Glutamatergic neuron (in vitro differentiated cells): ENCODE results near the gene ZNF213. TPM values are rescaled to one million over a fixed set of nuclear protein-coding genes. Genes with fewer than 3 reads are reported as not detected.

Experiments used
- DNase-seq: peaks from one replicate; pipeline ENCODE4 v3.0.0; 2022
- H3K27ac Mint-ChIP-seq: one replicate; pipeline ENCODE4 v1.8.0; 2020; ENCODE audit warnings: mild to moderate bottlenecking, mixed read lengths, inconsistent platforms; ENCODE audit not compliant: unreplicated experiment
- H3K27me3 Mint-ChIP-seq: one replicate; pipeline ENCODE4 v1.8.0; 2020; ENCODE audit warnings: mild to moderate bottlenecking, moderate library complexity, mixed read lengths, inconsistent platforms; ENCODE audit not compliant: unreplicated experiment
- H3K36me3 Mint-ChIP-seq: one replicate; pipeline ENCODE4 v1.8.0; 2020; ENCODE audit warnings: mild to moderate bottlenecking, mixed read lengths, inconsistent platforms; ENCODE audit not compliant: unreplicated experiment
- H3K4me1 Mint-ChIP-seq: one replicate; pipeline ENCODE4 v1.8.0; 2020; ENCODE audit warnings: mild to moderate bottlenecking, low read depth, mixed read lengths, inconsistent platforms; ENCODE audit not compliant: unreplicated experiment
- H3K4me3 Mint-ChIP-seq: one replicate; pipeline ENCODE4 v1.8.0; 2020; ENCODE audit warnings: mild to moderate bottlenecking, mixed read lengths, inconsistent platforms; ENCODE audit not compliant: unreplicated experiment
- H3K9me3 Mint-ChIP-seq: one replicate; pipeline ENCODE4 v1.8.0; 2020; ENCODE audit warnings: mild to moderate bottlenecking, moderate library complexity, mixed read lengths, inconsistent platforms; ENCODE audit not compliant: unreplicated experiment
- total RNA-seq: library from RNA; stranded (reverse); fragmentation: NEBNext Ultra II Directional; extraction: Animal tissue kit (Norgen Biotek cat#: 25700); gene quantifications from one replicate; pipeline ENCODE4 v1.2.1, GENCODE V29; 2021; ENCODE audit not compliant: unreplicated experiment
- TF ChIP-seq, protein P1 (sequence below): fragments of 200-600 bp; sonication (generic); IDR thresholded peaks from one replicate; pipeline ENCODE4 v1.5.0; 2021; ENCODE audit not compliant: partially characterized antibody, unreplicated experiment

ZNF213 gene
- total RNA-seq, 1 donor from 2014 or later: 18.7 TPM

GRCh38 chr16:3182608-3183444 is 48.0 kb downstream of the ZNF213 start:
- Mint-ChIP-seq H3K27me3 (peaks cover 41% of the 10 kb centered on the region), H3K9me3 (peaks cover 22% of the 10 kb centered on the region), H3K4me3 (peak overlapping the region; percentile 78), H3K4me1 (peaks cover 7% of the 10 kb centered on the region), H3K27ac (peak overlapping the region; percentile 67), H3K36me3 (peaks cover 3% of the 10 kb centered on the region)
- DNase-seq: peak; percentile 71
- TF ChIP-seq, protein P1, sequence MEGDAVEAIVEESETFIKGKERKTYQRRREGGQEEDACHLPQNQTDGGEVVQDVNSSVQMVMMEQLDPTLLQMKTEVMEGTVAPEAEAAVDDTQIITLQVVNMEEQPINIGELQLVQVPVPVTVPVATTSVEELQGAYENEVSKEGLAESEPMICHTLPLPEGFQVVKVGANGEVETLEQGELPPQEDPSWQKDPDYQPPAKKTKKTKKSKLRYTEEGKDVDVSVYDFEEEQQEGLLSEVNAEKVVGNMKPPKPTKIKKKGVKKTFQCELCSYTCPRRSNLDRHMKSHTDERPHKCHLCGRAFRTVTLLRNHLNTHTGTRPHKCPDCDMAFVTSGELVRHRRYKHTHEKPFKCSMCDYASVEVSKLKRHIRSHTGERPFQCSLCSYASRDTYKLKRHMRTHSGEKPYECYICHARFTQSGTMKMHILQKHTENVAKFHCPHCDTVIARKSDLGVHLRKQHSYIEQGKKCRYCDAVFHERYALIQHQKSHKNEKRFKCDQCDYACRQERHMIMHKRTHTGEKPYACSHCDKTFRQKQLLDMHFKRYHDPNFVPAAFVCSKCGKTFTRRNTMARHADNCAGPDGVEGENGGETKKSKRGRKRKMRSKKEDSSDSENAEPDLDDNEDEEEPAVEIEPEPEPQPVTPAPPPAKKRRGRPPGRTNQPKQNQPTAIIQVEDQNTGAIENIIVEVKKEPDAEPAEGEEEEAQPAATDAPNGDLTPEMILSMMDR: no peak

GRCh38 chr16:3183445-3184139 is 48.8 kb downstream of the ZNF213 start:
- H3K4me1 Mint-ChIP-seq: peaks cover 7% of the 10 kb centered on the region
- H3K9me3 Mint-ChIP-seq: peaks cover 24% of the 10 kb centered on the region
- peaks cover 46% of the 10 kb centered on the region for H3K27me3 Mint-ChIP-seq
- peaks cover 3% of the 10 kb centered on the region for H3K36me3 Mint-ChIP-seq
- H3K27ac Mint-ChIP-seq: peak overlapping the region; percentile 57
- no peak for DNase-seq
- peak overlapping the region; percentile 78 for H3K4me3 Mint-ChIP-seq
- TF ChIP-seq, protein P1: no peak

GRCh38 chr16:3186946-3187690 is 52.3 kb downstream of the ZNF213 start:
- peaks cover 8% of the 10 kb centered on the region for H3K4me1 Mint-ChIP-seq
- TF ChIP-seq, protein P1: no peak
- H3K9me3 Mint-ChIP-seq: peaks cover 43% of the 10 kb centered on the region
- no peak overlapping the region for H3K27ac Mint-ChIP-seq
- peak overlapping the region; percentile 92 for H3K4me3 Mint-ChIP-seq
- peaks cover 5% of the 10 kb centered on the region for H3K36me3 Mint-ChIP-seq
- peaks cover 52% of the 10 kb centered on the region for H3K27me3 Mint-ChIP-seq
- DNase-seq: no peak

DNA sequence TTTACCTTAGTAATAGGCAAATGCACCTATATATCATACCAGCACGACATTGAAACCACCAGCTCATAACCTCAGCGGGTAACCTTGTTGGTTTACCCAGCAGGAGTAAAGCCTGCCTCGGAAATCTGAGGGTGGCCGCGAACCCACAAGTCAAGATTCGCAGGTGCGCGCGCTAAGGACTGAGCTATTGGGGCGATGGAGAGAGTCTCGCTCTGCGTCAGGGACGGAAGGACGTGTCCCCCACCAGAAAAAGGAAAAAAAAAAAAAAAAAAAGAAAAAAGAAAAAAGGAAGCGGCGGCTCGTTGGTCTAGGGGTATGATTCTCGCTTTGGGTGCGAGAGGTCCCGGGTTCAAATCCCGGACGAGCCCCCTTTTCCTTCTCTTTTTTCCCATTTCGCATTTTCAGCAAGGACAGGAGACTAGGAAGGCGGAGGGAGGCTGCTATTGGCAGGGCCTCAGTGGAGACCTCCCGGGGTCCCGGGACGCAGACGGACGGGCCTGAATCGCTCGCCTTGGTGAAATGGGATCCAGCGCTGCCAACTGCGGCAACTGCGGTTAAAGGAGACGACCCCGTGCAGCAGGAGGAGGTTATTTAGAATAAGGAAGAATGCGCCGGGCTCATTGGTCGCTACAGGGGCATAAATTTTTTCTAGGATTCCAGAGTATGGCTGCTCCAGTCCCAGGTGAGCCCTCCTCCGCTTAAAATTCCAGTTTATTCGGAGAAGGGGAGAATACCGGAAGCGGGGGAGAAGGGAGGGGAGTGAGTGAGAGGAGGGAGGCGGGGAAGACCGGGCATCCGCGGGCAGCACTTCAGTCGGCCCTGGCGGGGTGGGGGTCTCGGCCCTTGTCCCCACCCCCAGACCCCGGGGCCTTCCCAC is 53.2 kb downstream of the ZNF213 start, which contains the start of gene OR1F1:
Gene OR1F1, plus strand, starts transcription at position 407 of the 877 bp plus-strand sequence.
- DNase-seq: peak; percentile 45
- H3K36me3 Mint-ChIP-seq: peaks cover 5% of the 10 kb centered on the region
- peaks cover 37% of the 10 kb centered on the region for H3K9me3 Mint-ChIP-seq
- TF ChIP-seq, protein P1: no peak
- peaks cover 7% of the 10 kb centered on the region for H3K4me1 Mint-ChIP-seq
- peak within 1 kb of the TSS; percentile 92 for H3K4me3 Mint-ChIP-seq
- peaks cover 47% of the 10 kb centered on the region for H3K27me3 Mint-ChIP-seq
- no peak within 1 kb of the TSS for H3K27ac Mint-ChIP-seq
